Endothelial cell of umbilical vein (primary cell): ENCODE results near the gene NHERF2.

Source experiments
- EZH2 ChIP-seq: IDR thresholded peaks from 2 replicates; pipeline ENCODE4 v1.6.1; 2012; ENCODE audit warnings: borderline replicate concordance, low read depth, mild to moderate bottlenecking, moderate library complexity, low read length, inconsistent platforms; ENCODE audit not compliant: severe bottlenecking
- FOS ChIP-seq: IDR thresholded peaks from 2 replicates; pipeline ENCODE4 v1.6.1; 2011; ENCODE audit warnings: mild to moderate bottlenecking, low read length, moderate library complexity, borderline replicate concordance; ENCODE audit not compliant: insufficient read depth
- GATA2 ChIP-seq: IDR thresholded peaks from 2 replicates; pipeline ENCODE4 v1.7.0; 2011; ENCODE audit warnings: low read depth, mild to moderate bottlenecking, moderate library complexity, mixed read lengths, low read length; ENCODE audit not compliant: insufficient read length, insufficient read depth
- JUN ChIP-seq: IDR thresholded peaks from 2 replicates; pipeline ENCODE4 v1.6.1; 2011; ENCODE audit warnings: borderline replicate concordance, low read depth; ENCODE audit not compliant: insufficient read length, insufficient read depth
- POLR2A ChIP-seq: IDR thresholded peaks from 2 replicates; pipeline ENCODE4 v1.6.1; 2012; ENCODE audit warnings: low read depth, mild to moderate bottlenecking, control low read depth, low read length
- POLR2AphosphoS5 ChIP-seq: IDR thresholded peaks from 2 replicates; pipeline ENCODE4 v1.6.1; 2012; ENCODE audit warnings: low read depth, mild to moderate bottlenecking, control low read depth, low read length, moderate library complexity; ENCODE audit not compliant: insufficient read depth
- TF ChIP-seq, protein P1 (sequence below), 2 donors: IDR thresholded peaks; 1 replicate in 1 of 2; 2 replicates in 1 of 2; pipeline ENCODE4 v1.5.1; 2011; ENCODE audit warnings: low read length in 2 of 2, mild to moderate bottlenecking in 2 of 2, moderate library complexity in 2 of 2, control low read depth in 1 of 2, inconsistent platforms in 1 of 2, low read depth in 1 of 2; ENCODE audit not compliant: insufficient read depth in 1 of 2; ENCODE audit errors: extremely low read depth in 1 of 2

DNA sequence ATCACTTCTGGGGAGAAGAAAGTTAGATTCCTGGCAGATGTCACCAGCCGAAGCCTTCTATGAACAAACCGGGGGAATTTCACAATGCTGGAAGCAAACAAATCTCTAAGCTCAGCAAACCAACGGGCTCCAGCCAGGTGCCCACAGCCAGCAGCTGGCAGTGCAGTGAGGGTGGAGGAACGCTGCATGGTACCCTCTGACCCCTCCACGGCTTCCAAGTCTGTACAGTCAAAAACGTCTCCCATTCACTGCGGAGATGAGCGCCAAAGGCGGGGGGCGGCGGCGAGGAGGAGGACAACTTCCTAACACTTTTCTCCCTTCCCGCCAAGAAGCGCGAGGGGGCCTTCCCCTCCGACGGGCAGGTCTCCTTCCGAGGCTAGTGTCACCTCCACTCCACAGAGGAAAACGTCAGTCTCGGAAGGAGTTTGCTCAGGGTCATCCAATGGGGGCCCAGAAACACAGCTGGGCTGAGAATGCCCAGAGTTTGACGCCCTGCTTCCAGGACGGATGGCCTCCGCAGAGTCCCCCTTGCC, 18.0 kb upstream of the NHERF2 start:
- TF ChIP-seq, protein P1, sequence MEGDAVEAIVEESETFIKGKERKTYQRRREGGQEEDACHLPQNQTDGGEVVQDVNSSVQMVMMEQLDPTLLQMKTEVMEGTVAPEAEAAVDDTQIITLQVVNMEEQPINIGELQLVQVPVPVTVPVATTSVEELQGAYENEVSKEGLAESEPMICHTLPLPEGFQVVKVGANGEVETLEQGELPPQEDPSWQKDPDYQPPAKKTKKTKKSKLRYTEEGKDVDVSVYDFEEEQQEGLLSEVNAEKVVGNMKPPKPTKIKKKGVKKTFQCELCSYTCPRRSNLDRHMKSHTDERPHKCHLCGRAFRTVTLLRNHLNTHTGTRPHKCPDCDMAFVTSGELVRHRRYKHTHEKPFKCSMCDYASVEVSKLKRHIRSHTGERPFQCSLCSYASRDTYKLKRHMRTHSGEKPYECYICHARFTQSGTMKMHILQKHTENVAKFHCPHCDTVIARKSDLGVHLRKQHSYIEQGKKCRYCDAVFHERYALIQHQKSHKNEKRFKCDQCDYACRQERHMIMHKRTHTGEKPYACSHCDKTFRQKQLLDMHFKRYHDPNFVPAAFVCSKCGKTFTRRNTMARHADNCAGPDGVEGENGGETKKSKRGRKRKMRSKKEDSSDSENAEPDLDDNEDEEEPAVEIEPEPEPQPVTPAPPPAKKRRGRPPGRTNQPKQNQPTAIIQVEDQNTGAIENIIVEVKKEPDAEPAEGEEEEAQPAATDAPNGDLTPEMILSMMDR (IDR thresholded peaks at IDR 0.05; ENCODE audit: extremely low read depth in 1 of 2, insufficient read depth in 1 of 2, low read depth in 1 of 2, low read length in 2 of 2): no peak
- TF ChIP-seq POLR2AphosphoS5 (no peak), POLR2A (no peak), FOS (no peak), EZH2 (no peak), GATA2 (no peak), JUN (no peak)
